ENCODE measurements around the gene LAMP2.
"Not testable (repeated sequence)": the region's sequence is repeated elsewhere in the genome, so short reads cannot be mapped to it uniquely, and the experiment has no call there.

DNA sequence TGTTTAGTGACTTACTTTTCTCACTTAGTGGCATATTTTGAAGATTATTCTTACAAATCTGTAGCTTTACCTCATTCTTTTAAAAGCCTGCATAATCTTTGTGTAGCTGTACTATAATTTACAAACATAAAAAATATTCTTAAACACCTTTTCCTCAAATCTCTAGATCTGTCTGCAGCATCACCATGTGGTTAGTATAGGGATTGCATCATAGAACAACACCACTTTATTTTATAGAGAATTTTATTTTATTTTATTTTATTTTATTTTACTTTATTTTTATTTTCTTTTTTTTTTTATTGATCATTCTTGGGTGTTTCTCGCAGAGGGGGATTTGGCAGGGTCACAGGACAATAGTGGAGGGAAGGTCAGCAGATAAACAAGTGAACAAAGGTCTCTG lies 6.4 kb upstream of the LAMP2 start:
- TF ChIP-seq ZNF384 (IDR thresholded peaks at IDR 0.05); BHLHE40 (IDR thresholded peaks at IDR 0.05; ENCODE audit: borderline replicate concordance); NFRKB (IDR thresholded peaks at IDR 0.05); TARDBP (IDR thresholded peaks at IDR 0.05); SUZ12 (IDR thresholded peaks at IDR 0.05); L3MBTL2 (conservative IDR thresholded peaks at IDR 0.05); HDGF (IDR thresholded peaks at IDR 0.05; ENCODE audit: borderline replicate concordance); CTBP1 (IDR thresholded peaks at IDR 0.05; ENCODE audit: borderline replicate concordance); FOXK2 (IDR thresholded peaks at IDR 0.05); FOXM1 (IDR thresholded peaks at IDR 0.05; ENCODE audit: borderline replicate concordance); LEF1 (IDR thresholded peaks at IDR 0.05; ENCODE audit: borderline replicate concordance): not testable (repeated sequence)
